HepG2 (cell line): ENCODE results near the gene PRKN. TPM values are rescaled to one million over a fixed set of nuclear protein-coding genes. Genes with fewer than 3 reads are reported as not detected.

Source experiments
- ATAC-seq: fragments of 200-7000 bp; cut with Tn5 transposase; 3 replicates; pipeline ENCODE4 v1.9.1; 2020; ENCODE audit warnings: mild to moderate bottlenecking, moderate library complexity
- BruUV-seq: library from RNA; stranded (reverse); fragments of 400-500 nt; replicated peaks from 2 replicates; lab custom pipeline; 2021; lab: Mats Ljungman, UMichigan
- CTCF ChIA-PET: fragments of 300-600 bp; formaldehyde crosslinking; extraction: SDS; loops from one replicate; lab custom pipeline; 2021; ENCODE audit warnings: low total read pairs, inconsistent platforms, low intra/inter-chr PET ratio; lab: Yijun Ruan, JAX
- POLR2A ChIA-PET: fragments of 350-600 bp; sonication (Branson Sonifier 250); formaldehyde crosslinking; loops from one replicate; lab custom pipeline; 2020; ENCODE audit warnings: antibody characterized with exemption, inconsistent platforms; lab: Yijun Ruan, JAX
- DNase-seq: peaks from one replicate; pipeline ENCODE4 v3.0.0-alpha.2; 2015; ENCODE audit warnings: low spot score
- FAIRE-seq: peaks from 3 replicates; lab custom pipeline; 2011; peaks lifted over from hg19 to GRCh38; lab: Jason Lieb, UNC
- H2AFZ ChIP-seq: one replicate; pipeline ENCODE4 v1.6.1; 2011; ENCODE audit warnings: low read length, inconsistent platforms
- H3K27ac ChIP-seq: fragments of 300-600 bp; 3 replicates; pipeline ENCODE4 v1.8.0; 2011; ENCODE audit warnings: mixed run types, mild to moderate bottlenecking, mixed read lengths, low read length, inconsistent platforms; ENCODE audit not compliant: insufficient read depth; ENCODE audit errors: extremely low read length
- H3K27me3 ChIP-seq, 2 experiments: fragments of 200-600 bp in 1 of 2; 2 replicates in 1 of 2; 3 replicates in 1 of 2; pipeline versions ENCODE4 v1.6.0 to v1.8.0; 2011; ENCODE audit warnings: low read length in 2 of 2, mild to moderate bottlenecking in 2 of 2, moderate library complexity in 2 of 2, inconsistent platforms in 1 of 2; ENCODE audit not compliant: insufficient read depth in 2 of 2, control insufficient read depth in 1 of 2
- H3K36me3 ChIP-seq, 2 experiments: fragments of 200-600 bp in 1 of 2; replicated peaks in 1 of 2; 2 replicates in 1 of 2; 3 replicates in 1 of 2; pipeline versions ENCODE4 v1.5.1 to v1.8.0; 2011; ENCODE audit warnings: low read length in 2 of 2, inconsistent platforms in 1 of 2; ENCODE audit not compliant: insufficient read depth in 2 of 2, control insufficient read depth in 1 of 2
- H3K4me1 ChIP-seq: 2 replicates; pipeline ENCODE4 v1.5.1; 2012; ENCODE audit warnings: low read length, inconsistent platforms; ENCODE audit not compliant: insufficient read depth
- H3K4me2 ChIP-seq: 2 replicates; pipeline ENCODE4 v1.6.0; 2011; ENCODE audit warnings: low read depth, low read length, inconsistent platforms
- H3K4me3 ChIP-seq, 3 experiments: fragments of 200-600 bp in 1 of 3; sonication (generic), shearing (Covaris generic) in 1 of 3; replicated peaks in 1 of 3; 2 replicates each; pipeline ENCODE4 v1.5.1; 2011 to 2016; ENCODE audit warnings: low read length in 3 of 3, inconsistent platforms in 2 of 3, low read depth in 2 of 3, mild to moderate bottlenecking in 2 of 3, control low read depth in 1 of 3, mixed read lengths in 1 of 3; ENCODE audit not compliant: insufficient read depth in 1 of 3
- H3K79me2 ChIP-seq: one replicate; pipeline ENCODE4 v1.6.1; 2011; ENCODE audit warnings: low read length, inconsistent platforms; ENCODE audit not compliant: insufficient read depth
- H3K9ac ChIP-seq: 2 replicates; pipeline ENCODE4 v1.6.0; 2011; ENCODE audit warnings: mild to moderate bottlenecking, low read depth, low read length, inconsistent platforms; ENCODE audit not compliant: insufficient read depth
- H3K9me3 ChIP-seq: 2 replicates; pipeline ENCODE4 v1.5.1; 2012; ENCODE audit warnings: mild to moderate bottlenecking, low read length
- H4K20me1 ChIP-seq: 2 replicates; pipeline ENCODE4 v1.6.0; 2011; ENCODE audit warnings: inconsistent platforms, mild to moderate bottlenecking, low read length, moderate library complexity; ENCODE audit not compliant: insufficient read depth
- LCORL ChIP-seq, 2 experiments: fragments of 450-650 bp in 1 of 2; sonication (generic) in 1 of 2; formaldehyde crosslinking in 1 of 2; IDR thresholded peaks; 2 replicates each; pipeline versions ENCODE4 v1.5.0 to v1.6.1; 2017 to 2020; ENCODE audit warnings: antibody characterized with exemption in 1 of 2, missing genetic modification reagents in 1 of 2
- MLX ChIP-seq: IDR thresholded peaks from 2 replicates; pipeline ENCODE4 v1.6.1; 2016
- NR1H2 ChIP-seq: sonication (generic); formaldehyde crosslinking; IDR thresholded peaks from 2 replicates; pipeline ENCODE4 v1.8.1; 2022; ENCODE audit warnings: low read depth, missing genetic modification reagents, borderline replicate concordance
- POLR2A ChIP-seq, 2 experiments: IDR thresholded peaks; 2 replicates each; pipeline ENCODE4 v1.6.1; 2011; ENCODE audit warnings: low read depth in 2 of 2, low read length in 2 of 2, mild to moderate bottlenecking in 1 of 2, moderate library complexity in 1 of 2; ENCODE audit not compliant: insufficient read depth in 1 of 2
- SKI ChIP-seq: fragments of 450-650 bp; IDR thresholded peaks from one replicate; pipeline ENCODE4 v1.6.1; 2018; ENCODE audit warnings: mild to moderate bottlenecking; ENCODE audit not compliant: partially characterized antibody
- SMAD3 ChIP-seq: sonication (generic); formaldehyde crosslinking; IDR thresholded peaks from 2 replicates; pipeline ENCODE4 v1.4.0; 2020; ENCODE audit warnings: missing genetic modification reagents
- ZFP62 ChIP-seq: sonication (generic); formaldehyde crosslinking; IDR thresholded peaks from 2 replicates; pipeline ENCODE4 v1.4.0; 2020; ENCODE audit warnings: missing genetic modification reagents
- ZNF614 ChIP-seq: IDR thresholded peaks from 2 replicates; pipeline ENCODE4 v1.6.1; 2018; ENCODE audit warnings: missing biosample characterization, missing genetic modification reagents, inconsistent platforms, borderline replicate concordance
- ZSCAN12 ChIP-seq: sonication (generic); formaldehyde crosslinking; IDR thresholded peaks from 2 replicates; pipeline ENCODE4 v1.9.0; 2021; ENCODE audit warnings: mild to moderate bottlenecking, missing genetic modification reagents
- WGBS: methylation state at CpG from one replicate; pipeline ENCODE4 v1.1.6; 2017; ENCODE audit warnings: low lambda C conversion rate; 5-methylcytosine and 5-hydroxymethylcytosine counted together
- in situ Hi-C: cut with HindIII; loops from 2 replicates; pipeline ENCODE4 v1.10.0; 2017; ENCODE audit warnings: low pct_unique_long_range_greater_than_20kb; ENCODE audit not compliant: extremely low pct_ligation_motif_present
- intact Hi-C: fragments of 100-400 bp; cut with micrococcal nuclease; formaldehyde crosslinking; loops from one replicate; pipeline ENCODE4 v1.10.0; 2022; ENCODE audit not compliant: unreplicated experiment
- polyA plus RNA-seq, 8 experiments: library from polyadenylated mRNA; depleted of rRNA in 3 of 8; stranded (reverse) in 7 of 8; unstranded in 1 of 8; fragments of >200 nt; fragmentation: Illumina TruSeq in 4 of 8; extraction: Trizol in 4 of 8; gene quantifications; 2 replicates each; pipeline versions ENCODE4 v1.2.1 to v1.2.3, GENCODE V29; 2011 to 2016; ENCODE audit warnings: low read depth in 4 of 8, missing spikeins in 1 of 8, mixed read lengths in 1 of 8; ENCODE audit not compliant: insufficient read depth in 1 of 8
- total RNA-seq, 5 experiments: library from RNA; depleted of rRNA; stranded (reverse); fragments of >200 nt; fragmentation: Illumina TruSeq; extraction: Trizol; gene quantifications; 2 replicates each; pipeline ENCODE4 v1.2.3, GENCODE V29; 2016; ENCODE audit warnings: low read depth in 1 of 5

PRKN gene
- total and polyA plus RNA-seq, 2 of the 13 experiments (the other 11 are each of a cell fraction or from before 2014, with no cell fraction given), result 0.31 to 0.44 TPM

DNA sequence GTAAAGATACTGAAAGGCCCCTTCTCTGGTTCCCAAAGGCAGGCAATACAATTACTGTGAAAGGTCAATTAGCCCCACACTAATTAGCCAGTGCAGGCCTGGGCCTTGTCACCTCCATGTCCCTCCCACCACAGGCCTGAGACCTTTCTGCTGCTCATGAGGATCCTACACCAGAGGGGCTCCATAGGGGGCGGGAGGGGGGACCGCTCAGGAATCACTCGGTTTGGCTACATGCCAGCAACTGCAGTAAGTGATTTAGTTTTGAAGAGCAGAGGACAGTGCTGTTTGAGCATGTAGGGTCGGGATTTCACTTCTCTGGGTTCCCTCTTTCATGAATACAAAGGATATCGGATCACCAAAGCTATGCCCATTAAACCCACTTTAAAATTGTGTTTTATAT is 455.6 kb downstream of the PRKN start:
- POLR2A ChIA-PET, result no interaction called here
- no peak overlapping the region for H3K4me2 ChIP-seq
- FAIRE-seq (no peak), DNase-seq (no peak), ATAC-seq (no peak)
- TF ChIP-seq MLX (CRISPR knock-in tag) (no peak), SKI (no peak), SMAD3 (no peak), NR1H2 (CRISPR knock-in tag) (no peak), LCORL (IDR thresholded peaks at IDR 0.05) (no peak), LCORL (CRISPR knock-in tag; IDR thresholded peaks at IDR 0.05) (no peak), ZNF614 (CRISPR knock-in tag) (no peak), POLR2A (IDR thresholded peaks at IDR 0.05; ENCODE audit: insufficient read depth in 1 of 2, low read depth in 2 of 2, low read length in 2 of 2) (no peak), ZSCAN12 (CRISPR knock-in tag) (no peak)
- no peak overlapping the region for H2AFZ ChIP-seq
- no peak overlapping the region for H3K9ac ChIP-seq
- BruUV-seq, result no TSS peak
- 43% methylated on average over 5 of the region's 5 CpGs for WGBS
- H3K79me2 ChIP-seq, result no peaks in the 10 kb centered on the region
- no peaks in the 10 kb centered on the region for H4K20me1 ChIP-seq
- CTCF ChIA-PET, result no interaction called here
- no peaks in the 10 kb centered on the region for H3K9me3 ChIP-seq
- intact Hi-C loops (no loop called here), in situ Hi-C loops (no loop called here)
- H3K4me1 ChIP-seq, result no peaks in the 10 kb centered on the region
- no peaks in the 10 kb centered on the region for H3K36me3 ChIP-seq
- no peak overlapping the region for H3K4me3 ChIP-seq
- H3K27me3 ChIP-seq, result no peaks in the 10 kb centered on the region
- H3K27ac ChIP-seq, result no peak overlapping the region

- Histone ChIP-seq H3K9me3 (no peaks in the 10 kb centered on the region), H3K4me1 (no peaks in the 10 kb centered on the region), H3K27me3 (no peaks in the 10 kb centered on the region), H3K4me3 (no peak overlapping the region), H3K4me2 (no peak overlapping the region), H3K36me3 (no peaks in the 10 kb centered on the region), H3K9ac (no peak overlapping the region), H4K20me1 (no peaks in the 10 kb centered on the region), H3K79me2 (no peaks in the 10 kb centered on the region), H3K27ac (no peak overlapping the region), H2AFZ (no peak overlapping the region)
- intact Hi-C loops, result no loop called here
- CTCF ChIA-PET, result no interaction called here
- DNase-seq, result no peak
- no peak for TF ChIP-seq ZFP62 (CRISPR knock-in tag)
- BruUV-seq, result no TSS peak
- ATAC-seq, result no peak
- in situ Hi-C loops, result no loop called here
- no peak for FAIRE-seq
- 19% methylated on average over 5 of the region's 5 CpGs for WGBS
- POLR2A ChIA-PET, result no interaction called here
These were observed 456.6 kb downstream of the PRKN start for GRCh38 chr6:162270966-162271365.
